A172 (cell line): ENCODE measurements around the gene TRMT10C. TPM values are rescaled to one million over a fixed set of nuclear protein-coding genes. Genes with fewer than 3 reads are reported as not detected.

ENCODE experiments used
- total RNA-seq: library from RNA; depleted of rRNA; stranded (reverse); fragments of >200 nt; shearing (Covaris generic); gene quantifications from 2 replicates; pipeline ENCODE4 v1.2.3, GENCODE V29; 2014; rRNA removed

Gene TRMT10C
- total RNA-seq, 1 experiment from 2014 or later: 51.7 TPM

Other genes with a start within 250 kb of the TRMT10C start
- gene IMPG2, start 241.3 kb upstream of the TRMT10C start, total RNA-seq: 0.17 TPM in 1 of 2 replicates, not detected in the other
- 13.7 and 23.6 TPM in 2 replicates for gene SENP7, start 48.7 kb upstream of the TRMT10C start, total RNA-seq
- 102 and 128 TPM in 2 replicates for gene PCNP, start 12.3 kb downstream of the TRMT10C start, total RNA-seq
- gene ZBTB11, start 115.3 kb downstream of the TRMT10C start, total RNA-seq: 22.8 and 31.4 TPM in 2 replicates
- gene RPL24, start 124.8 kb downstream of the TRMT10C start, total RNA-seq: 1,824 and 2,164 TPM in 2 replicates
- gene CEP97, start 162.7 kb downstream of the TRMT10C start, total RNA-seq: 32.2 and 32.9 TPM in 2 replicates
- 13.0 and 16.7 TPM in 2 replicates for gene NXPE3, start 217.3 kb downstream of the TRMT10C start, total RNA-seq